Activated CD8-positive, alpha-beta memory T cell treated with anti-CD3 and anti-CD28 coated beads for 48 hours (primary cell): ENCODE results near the gene COQ8A.

Experiments used
- DNase-seq, 3 experiments: peaks; one replicate each; pipeline ENCODE4 v3.0.0-alpha.2; 2020; ENCODE audit warnings: low read depth in 2 of 3, low spot score in 2 of 3

Gene COQ8A

GRCh38 chr1:227003165-227003564, 63.1 kb downstream of the COQ8A start:
- no peak for DNase-seq

- no peak for DNase-seq
Measured at GRCh38 chr1:227004796-227005195, 64.7 kb downstream of the COQ8A start.

GRCh38 chr1:227006226-227006796, 66.2 kb downstream of the COQ8A start:
- DNase-seq: no peak

GRCh38 chr1:227009937-227010336, 69.8 kb downstream of the COQ8A start:
- DNase-seq: no peak

- DNase-seq: no peak
Measured at GRCh38 chr1:227010645-227011044, 70.6 kb downstream of the COQ8A start.

- DNase-seq: no peak
Measured at GRCh38 chr1:227016990-227017389, 76.9 kb downstream of the COQ8A start.

GRCh38 chr1:227032396-227032795, 92.3 kb downstream of the COQ8A start:
- DNase-seq: no peak

- DNase-seq: no peak
Measured at GRCh38 chr1:227033880-227034279, 93.8 kb downstream of the COQ8A start.

- DNase-seq: no peak
Measured at GRCh38 chr1:227035316-227035715, 95.2 kb downstream of the COQ8A start.

GRCh38 chr1:227037121-227037520, 97.0 kb downstream of the COQ8A start:
- DNase-seq: no peak
